ENCODE data around the gene THAP3.
"Not testable (repeated sequence)": the region's sequence is repeated elsewhere in the genome, so short reads cannot be mapped to it uniquely, and the experiment has no call there.

THAP3 gene

GRCh38 chr1:6635161-6635909, 10.7 kb downstream of the THAP3 start:
- DNase-seq (ENCODE audit: low spot score) = no peak

- DNase-seq (ENCODE audit: low spot score) = peak; percentile 52
These were observed 11.5 kb downstream of the THAP3 start for GRCh38 chr1:6635910-6636760.

DNA sequence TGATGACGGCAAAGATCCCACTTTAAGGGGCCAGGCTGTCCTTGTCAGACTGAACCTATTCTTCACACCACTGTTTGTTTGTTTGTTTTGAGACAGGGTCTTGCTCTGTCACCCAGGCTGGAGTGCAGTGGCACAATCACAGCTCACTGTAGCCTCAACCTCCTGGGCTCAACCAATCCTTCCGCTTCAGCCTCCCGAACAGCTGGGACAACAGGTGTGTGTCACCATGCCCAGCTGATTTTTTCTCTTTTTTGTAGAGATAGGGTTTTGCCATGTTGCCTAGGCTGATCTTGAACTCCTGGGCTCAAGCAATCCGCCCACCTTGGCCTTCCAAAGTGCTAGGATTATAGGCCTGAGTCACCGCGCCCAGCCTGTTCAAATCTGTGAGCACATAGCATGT, 12.1 kb downstream of the THAP3 start:
- not testable (repeated sequence) for DNase-seq (ENCODE audit: low spot score)

DNA sequence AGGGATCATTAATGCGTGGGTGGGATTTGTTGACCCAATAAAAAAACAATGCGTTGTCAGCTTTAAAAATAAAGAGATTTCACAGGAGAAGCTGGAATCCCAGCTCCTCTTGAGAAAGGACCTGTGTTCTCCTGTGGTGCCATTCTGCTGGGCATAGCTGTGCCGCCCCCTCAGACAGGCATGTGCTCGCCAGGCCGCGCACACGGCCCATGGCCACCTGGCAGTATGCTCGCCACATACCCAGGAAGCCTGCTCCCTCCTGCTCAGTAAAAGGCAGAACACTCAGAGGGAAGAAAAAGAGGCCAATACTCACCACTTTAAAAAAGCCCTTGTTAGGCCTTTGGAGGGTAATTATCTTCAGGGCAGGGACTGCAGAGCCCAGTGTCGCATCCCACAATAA, 13.1 kb downstream of the THAP3 start:
- no peak for DNase-seq (ENCODE audit: low spot score)

- peak; percentile 59 for DNase-seq (ENCODE audit: low spot score)
These were observed 13.6 kb downstream of the THAP3 start for GRCh38 chr1:6638226-6638625.

DNA sequence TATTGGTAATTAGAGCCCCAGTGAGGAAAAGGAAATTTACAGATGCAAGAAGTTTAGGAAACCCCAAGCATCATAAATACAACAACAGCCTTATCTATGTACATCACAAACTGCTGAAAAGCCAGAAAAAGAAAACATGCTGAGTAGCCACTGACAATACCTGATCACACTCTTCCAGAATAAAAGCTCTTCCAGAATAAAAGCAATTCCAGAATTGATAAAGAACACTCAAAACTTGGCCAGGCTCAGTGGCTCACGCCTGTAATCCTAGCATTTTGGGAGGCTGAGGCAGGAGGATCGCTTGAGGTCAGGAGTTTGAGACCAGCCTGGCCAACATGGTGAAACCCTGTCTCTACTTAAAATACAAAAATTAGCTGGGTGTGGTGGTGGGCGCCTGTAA, 16.2 kb downstream of the THAP3 start:
- not testable (repeated sequence) for DNase-seq (ENCODE audit: low spot score)

- DNase-seq (ENCODE audit: low spot score) = no peak
These were observed 20.4 kb downstream of the THAP3 start for GRCh38 chr1:6645018-6645417.

GRCh38 chr1:6646499-6647148, 22.0 kb downstream of the THAP3 start:
- peak; percentile 72 for DNase-seq (ENCODE audit: low spot score)

GRCh38 chr1:6648556-6648955, 23.9 kb downstream of the THAP3 start:
- DNase-seq (ENCODE audit: low spot score) = no peak

GRCh38 chr1:6651909-6652308, 27.2 kb downstream of the THAP3 start:
- DNase-seq (ENCODE audit: low spot score) = no peak

DNA sequence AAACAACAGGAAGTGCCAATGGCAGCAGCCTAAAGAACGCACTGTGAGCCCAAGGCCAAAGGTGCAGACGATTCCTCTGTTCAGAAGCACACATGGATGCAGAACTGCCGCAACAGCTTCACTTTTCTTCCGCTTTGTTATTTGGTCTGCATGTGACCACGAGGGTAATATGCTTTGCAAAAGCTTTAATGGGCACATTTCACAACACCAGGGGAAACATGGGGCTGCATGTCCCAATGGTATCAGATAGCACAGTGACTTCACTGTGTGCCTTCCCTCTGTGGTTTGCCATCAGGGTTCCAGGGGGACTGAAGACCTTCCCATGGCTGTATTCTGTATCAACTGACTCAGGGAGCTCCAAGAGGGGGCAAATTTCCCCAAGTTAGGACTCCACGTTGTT, 28.3 kb downstream of the THAP3 start:
- DNase-seq (ENCODE audit: low spot score) = no peak

DNA sequence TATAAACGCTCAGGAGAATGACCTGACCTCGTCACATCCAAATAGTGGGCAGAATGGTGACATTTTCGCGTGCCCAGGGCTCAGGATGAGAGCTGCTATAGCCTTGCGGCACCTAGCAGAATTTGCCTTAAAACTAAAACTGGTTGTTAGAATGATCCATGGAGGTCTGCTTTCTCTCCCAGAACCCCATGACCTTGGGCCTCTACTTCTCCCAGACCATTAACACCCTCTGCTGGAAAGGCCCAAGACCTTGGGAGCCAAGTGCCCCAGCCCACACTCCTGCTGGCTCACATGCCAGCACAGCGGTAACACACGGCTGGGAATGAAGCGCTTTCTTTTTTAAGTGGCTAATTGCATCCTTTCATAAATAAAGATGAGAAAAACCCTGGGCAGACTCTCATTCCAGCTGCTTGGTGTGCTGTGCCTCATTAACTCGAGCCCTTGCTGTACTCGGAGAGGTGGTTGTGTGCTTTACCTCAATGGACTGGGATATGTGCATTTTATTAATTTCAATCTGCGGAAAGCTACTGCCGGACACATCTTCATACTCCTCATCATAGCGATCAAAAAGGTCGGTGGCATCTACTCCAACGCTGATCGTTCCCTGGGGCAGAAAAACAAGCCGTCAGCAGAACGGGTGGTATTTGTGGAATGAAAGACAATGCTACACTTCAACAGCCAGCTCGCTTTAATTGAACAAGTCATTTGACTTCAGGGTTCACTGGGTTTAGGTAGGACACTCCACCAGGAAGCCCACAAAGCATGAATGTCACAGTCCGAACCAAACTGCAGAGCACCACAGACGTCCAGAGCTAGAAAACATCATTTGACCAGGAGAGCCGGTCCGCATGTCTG, 29.0 kb downstream of the THAP3 start:
- no peak for DNase-seq (ENCODE audit: low spot score)

GRCh38 chr1:6657138-6657537, 32.5 kb downstream of the THAP3 start:
- no peak for DNase-seq (ENCODE audit: low spot score)

- no peak for DNase-seq (ENCODE audit: low spot score)
These were observed 33.8 kb downstream of the THAP3 start for GRCh38 chr1:6658359-6659060.

GRCh38 chr1:6660415-6661049, 35.9 kb downstream of the THAP3 start:
- no peak for DNase-seq (ENCODE audit: low spot score)

DNA sequence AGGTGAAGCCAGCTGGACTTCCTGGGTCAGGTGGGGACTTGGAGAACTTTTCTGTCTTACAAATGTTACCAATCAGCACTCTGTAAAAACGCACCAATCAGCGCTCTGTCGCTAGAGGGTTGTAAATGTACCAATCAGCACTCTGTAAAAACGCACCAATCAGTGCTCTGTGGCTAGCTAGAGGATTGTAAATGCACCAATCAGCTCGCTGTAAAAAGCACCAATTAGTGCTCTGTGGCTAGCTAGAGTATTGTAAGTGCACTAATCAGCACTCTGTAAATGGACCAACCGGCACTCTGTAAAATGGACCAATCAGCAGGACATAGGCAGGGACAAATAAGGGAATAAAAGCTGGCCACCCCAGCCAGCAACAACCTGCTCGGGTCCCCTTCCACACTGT, 37.8 kb downstream of the THAP3 start:
- DNase-seq (ENCODE audit: low spot score) = not testable (repeated sequence)

DNA sequence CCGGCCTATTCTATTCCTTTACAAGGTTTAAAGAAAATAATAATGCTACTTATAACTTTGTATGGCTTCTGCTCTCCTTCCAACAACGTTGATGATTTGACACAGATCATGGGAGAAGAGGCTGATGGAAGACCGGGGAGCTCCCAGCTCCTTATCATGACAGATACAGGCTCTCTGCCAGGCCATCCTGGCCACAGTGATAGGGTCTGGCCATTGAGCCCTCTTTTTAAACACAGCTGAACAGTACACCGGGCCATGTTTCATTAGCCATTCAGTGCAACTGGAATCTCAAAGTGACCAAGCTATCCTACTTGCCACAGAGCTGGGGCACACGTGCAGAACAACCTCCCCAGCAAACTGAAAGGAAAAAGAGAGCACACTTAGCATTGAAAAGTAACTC, 42.0 kb downstream of the THAP3 start:
- no peak for DNase-seq (ENCODE audit: low spot score)

DNA sequence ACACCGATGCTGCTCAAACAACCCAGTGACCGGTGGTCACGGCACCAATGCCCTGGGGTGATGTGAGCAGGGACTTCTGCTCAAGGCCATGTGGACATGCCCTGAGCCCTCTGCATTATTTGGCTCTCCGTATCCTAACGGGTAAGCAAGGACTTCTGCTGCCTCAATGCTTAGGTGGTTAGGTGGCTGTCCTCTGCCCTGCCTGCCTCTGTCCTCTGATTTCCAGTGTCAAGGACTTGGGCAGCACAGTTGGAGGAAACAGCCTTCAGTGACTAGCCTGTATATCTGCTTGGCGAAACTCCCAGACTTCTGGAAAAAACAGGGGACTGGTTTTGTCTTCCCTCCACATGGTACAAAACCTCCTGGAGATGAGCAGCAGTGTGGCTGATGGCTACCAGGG, 42.5 kb downstream of the THAP3 start:
- DNase-seq (ENCODE audit: low spot score) = no peak

GRCh38 chr1:6668503-6668902, 43.8 kb downstream of the THAP3 start:
- no peak for DNase-seq (ENCODE audit: low spot score)

- DNase-seq (ENCODE audit: low spot score) = peak; percentile 20
These were observed 47.9 kb downstream of the THAP3 start for GRCh38 chr1:6672558-6672957.
